HepG2 (cell line): Measurements from ENCODE around the gene KIF6. TPM values are rescaled to one million over a fixed set of nuclear protein-coding genes. Genes with fewer than 3 reads are reported as not detected.

ENCODE experiments used
- ATAC-seq: fragments of 200-7000 bp; cut with Tn5 transposase; 3 replicates; pipeline ENCODE4 v1.9.1; 2020; ENCODE audit warnings: mild to moderate bottlenecking, moderate library complexity
- BruUV-seq: library from RNA; stranded (reverse); fragments of 400-500 nt; replicated peaks from 2 replicates; lab custom pipeline; 2021; lab: Mats Ljungman, UMichigan
- CTCF ChIA-PET: fragments of 300-600 bp; formaldehyde crosslinking; extraction: SDS; loops from one replicate; lab custom pipeline; 2021; ENCODE audit warnings: low total read pairs, inconsistent platforms, low intra/inter-chr PET ratio; lab: Yijun Ruan, JAX
- POLR2A ChIA-PET: fragments of 350-600 bp; sonication (Branson Sonifier 250); formaldehyde crosslinking; loops from one replicate; lab custom pipeline; 2020; ENCODE audit warnings: antibody characterized with exemption, inconsistent platforms; lab: Yijun Ruan, JAX
- DNase-seq: peaks from one replicate; pipeline ENCODE4 v3.0.0-alpha.2; 2015; ENCODE audit warnings: low spot score
- FAIRE-seq: peaks from 3 replicates; lab custom pipeline; 2011; peaks lifted over from hg19 to GRCh38; lab: Jason Lieb, UNC
- H2AFZ ChIP-seq: one replicate; pipeline ENCODE4 v1.6.1; 2011; ENCODE audit warnings: low read length, inconsistent platforms
- H3K27ac ChIP-seq: fragments of 300-600 bp; 3 replicates; pipeline ENCODE4 v1.8.0; 2011; ENCODE audit warnings: mixed run types, mild to moderate bottlenecking, mixed read lengths, low read length, inconsistent platforms; ENCODE audit not compliant: insufficient read depth; ENCODE audit errors: extremely low read length
- H3K27me3 ChIP-seq, 2 experiments: fragments of 200-600 bp in 1 of 2; 2 replicates in 1 of 2; 3 replicates in 1 of 2; pipeline versions ENCODE4 v1.6.0 to v1.8.0; 2011; ENCODE audit warnings: low read length in 2 of 2, mild to moderate bottlenecking in 2 of 2, moderate library complexity in 2 of 2, inconsistent platforms in 1 of 2; ENCODE audit not compliant: insufficient read depth in 2 of 2, control insufficient read depth in 1 of 2
- H3K36me3 ChIP-seq, 2 experiments: fragments of 200-600 bp in 1 of 2; replicated peaks in 1 of 2; 2 replicates in 1 of 2; 3 replicates in 1 of 2; pipeline versions ENCODE4 v1.5.1 to v1.8.0; 2011; ENCODE audit warnings: low read length in 2 of 2, inconsistent platforms in 1 of 2; ENCODE audit not compliant: insufficient read depth in 2 of 2, control insufficient read depth in 1 of 2
- H3K4me1 ChIP-seq: 2 replicates; pipeline ENCODE4 v1.5.1; 2012; ENCODE audit warnings: low read length, inconsistent platforms; ENCODE audit not compliant: insufficient read depth
- H3K4me2 ChIP-seq: 2 replicates; pipeline ENCODE4 v1.6.0; 2011; ENCODE audit warnings: low read depth, low read length, inconsistent platforms
- H3K4me3 ChIP-seq, 3 experiments: fragments of 200-600 bp in 1 of 3; sonication (generic), shearing (Covaris generic) in 1 of 3; replicated peaks in 1 of 3; 2 replicates each; pipeline ENCODE4 v1.5.1; 2011 to 2016; ENCODE audit warnings: low read length in 3 of 3, inconsistent platforms in 2 of 3, low read depth in 2 of 3, mild to moderate bottlenecking in 2 of 3, control low read depth in 1 of 3, mixed read lengths in 1 of 3; ENCODE audit not compliant: insufficient read depth in 1 of 3
- H3K79me2 ChIP-seq: one replicate; pipeline ENCODE4 v1.6.1; 2011; ENCODE audit warnings: low read length, inconsistent platforms; ENCODE audit not compliant: insufficient read depth
- H3K9ac ChIP-seq: 2 replicates; pipeline ENCODE4 v1.6.0; 2011; ENCODE audit warnings: mild to moderate bottlenecking, low read depth, low read length, inconsistent platforms; ENCODE audit not compliant: insufficient read depth
- H3K9me3 ChIP-seq: 2 replicates; pipeline ENCODE4 v1.5.1; 2012; ENCODE audit warnings: mild to moderate bottlenecking, low read length
- H4K20me1 ChIP-seq: 2 replicates; pipeline ENCODE4 v1.6.0; 2011; ENCODE audit warnings: inconsistent platforms, mild to moderate bottlenecking, low read length, moderate library complexity; ENCODE audit not compliant: insufficient read depth
- FOXP1 ChIP-seq, 2 experiments: fragments of 450-650 bp in 1 of 2; IDR thresholded peaks; 2 replicates each; pipeline ENCODE4 v1.6.1; 2017 to 2018; ENCODE audit warnings: antibody characterized with exemption in 1 of 2
- JARID2 ChIP-seq: sonication (generic); formaldehyde crosslinking; IDR thresholded peaks from 2 replicates; pipeline ENCODE4 v1.8.1; 2023; ENCODE audit warnings: missing genetic modification reagents, inconsistent platforms; ENCODE audit not compliant: insufficient replicate concordance
- PHF21A ChIP-seq: sonication (generic); formaldehyde crosslinking; IDR thresholded peaks from 2 replicates; pipeline ENCODE4 v1.5.0; 2020; ENCODE audit warnings: mild to moderate bottlenecking, missing genetic modification reagents
- SMARCC2 ChIP-seq: fragments of 450-650 bp; IDR thresholded peaks from 2 replicates; pipeline ENCODE4 v1.6.1; 2017; ENCODE audit warnings: antibody characterized with exemption, mild to moderate bottlenecking
- SRSF4 ChIP-seq: fragments of 200-400 bp; formaldehyde crosslinking; IDR thresholded peaks from one replicate; pipeline ENCODE4 v1.6.1; 2018; ENCODE audit warnings: mild to moderate bottlenecking, low read depth, low read length, moderate library complexity; ENCODE audit not compliant: poor library complexity, severe bottlenecking
- TBL1XR1 ChIP-seq: fragments of 150-350 bp; IDR thresholded peaks from 2 replicates; pipeline ENCODE4 v1.6.1; 2014; ENCODE audit warnings: borderline replicate concordance, low read length; ENCODE audit not compliant: partially characterized antibody
- ZBTB44 ChIP-seq: sonication (generic); formaldehyde crosslinking; IDR thresholded peaks from 2 replicates; pipeline ENCODE4 v1.4.0; 2020; ENCODE audit warnings: missing genetic modification reagents
- ZFP36L2 ChIP-seq: sonication (generic); formaldehyde crosslinking; IDR thresholded peaks from 2 replicates; pipeline ENCODE4 v1.4.0; 2020; ENCODE audit warnings: missing genetic modification reagents
- WGBS: methylation state at CpG from one replicate; pipeline ENCODE4 v1.1.6; 2017; ENCODE audit warnings: low lambda C conversion rate; 5-methylcytosine and 5-hydroxymethylcytosine counted together
- in situ Hi-C: cut with HindIII; loops from 2 replicates; pipeline ENCODE4 v1.10.0; 2017; ENCODE audit warnings: low pct_unique_long_range_greater_than_20kb; ENCODE audit not compliant: extremely low pct_ligation_motif_present
- intact Hi-C: fragments of 100-400 bp; cut with micrococcal nuclease; formaldehyde crosslinking; loops from one replicate; pipeline ENCODE4 v1.10.0; 2022; ENCODE audit not compliant: unreplicated experiment
- polyA plus RNA-seq, 8 experiments: library from polyadenylated mRNA; depleted of rRNA in 3 of 8; stranded (reverse) in 7 of 8; unstranded in 1 of 8; fragments of >200 nt; fragmentation: Illumina TruSeq in 4 of 8; extraction: Trizol in 4 of 8; gene quantifications; 2 replicates each; pipeline versions ENCODE4 v1.2.1 to v1.2.3, GENCODE V29; 2011 to 2016; ENCODE audit warnings: low read depth in 4 of 8, missing spikeins in 1 of 8, mixed read lengths in 1 of 8; ENCODE audit not compliant: insufficient read depth in 1 of 8
- total RNA-seq, 5 experiments: library from RNA; depleted of rRNA; stranded (reverse); fragments of >200 nt; fragmentation: Illumina TruSeq; extraction: Trizol; gene quantifications; 2 replicates each; pipeline ENCODE4 v1.2.3, GENCODE V29; 2016; ENCODE audit warnings: low read depth in 1 of 5
- TF ChIP-seq, protein P1 (sequence below): sonication (generic); formaldehyde crosslinking; IDR thresholded peaks from 2 replicates; pipeline ENCODE4 v1.4.0; 2020; ENCODE audit warnings: missing genetic modification reagents
- TF ChIP-seq, protein P2 (sequence below): sonication (generic); formaldehyde crosslinking; IDR thresholded peaks from 2 replicates; pipeline ENCODE4 v1.8.1; 2023; ENCODE audit warnings: mild to moderate bottlenecking, missing genetic modification reagents

Gene KIF6
- total and polyA plus RNA-seq, 2 of the 13 experiments (the other 11 are each of a cell fraction or from before 2014, with no cell fraction given), result 0.04 to 0.27 TPM

DNA sequence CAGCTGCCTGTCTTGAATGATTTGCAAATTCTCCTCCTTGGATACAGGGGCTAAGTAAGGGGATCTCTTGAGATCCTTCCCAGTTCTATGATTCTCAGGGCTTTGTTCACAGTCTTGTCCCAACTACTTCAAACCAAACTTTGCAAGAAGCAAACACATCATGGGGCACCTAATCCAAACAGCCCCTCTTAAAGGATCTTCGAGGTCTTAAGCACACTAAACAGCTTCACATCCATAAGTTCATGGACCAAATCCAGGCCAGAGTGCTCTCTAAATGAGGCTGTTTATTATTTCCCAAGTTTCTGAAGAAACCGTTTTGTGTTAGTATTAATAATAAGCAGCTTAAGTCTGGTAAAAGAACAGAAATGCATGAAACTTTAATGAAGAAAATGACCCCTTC is 75.2 kb downstream of the KIF6 start:
- no peaks in the 10 kb centered on the region for H3K79me2 ChIP-seq
- TF ChIP-seq, protein P1, sequence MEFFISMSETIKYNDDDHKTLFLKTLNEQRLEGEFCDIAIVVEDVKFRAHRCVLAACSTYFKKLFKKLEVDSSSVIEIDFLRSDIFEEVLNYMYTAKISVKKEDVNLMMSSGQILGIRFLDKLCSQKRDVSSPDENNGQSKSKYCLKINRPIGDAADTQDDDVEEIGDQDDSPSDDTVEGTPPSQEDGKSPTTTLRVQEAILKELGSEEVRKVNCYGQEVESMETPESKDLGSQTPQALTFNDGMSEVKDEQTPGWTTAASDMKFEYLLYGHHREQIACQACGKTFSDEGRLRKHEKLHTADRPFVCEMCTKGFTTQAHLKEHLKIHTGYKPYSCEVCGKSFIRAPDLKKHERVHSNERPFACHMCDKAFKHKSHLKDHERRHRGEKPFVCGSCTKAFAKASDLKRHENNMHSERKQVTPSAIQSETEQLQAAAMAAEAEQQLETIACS (CRISPR knock-in tag), result no peak
- no peak for TF ChIP-seq ZFP36L2
- TF ChIP-seq, all 625 proteins: peak for 0
- intact Hi-C loops (no loop called here), in situ Hi-C loops (no loop called here)
- ChIA-PET CTCF (no interaction called here), POLR2A (no interaction called here)
- Histone ChIP-seq H3K27ac (no peak overlapping the region), H3K27me3 (no peaks in the 10 kb centered on the region), H3K36me3 (no peaks in the 10 kb centered on the region), H3K4me1 (no peaks in the 10 kb centered on the region), H3K4me2 (no peak overlapping the region), H3K9me3 (no peaks in the 10 kb centered on the region), H3K4me3 (no peak overlapping the region), H3K9ac (no peak overlapping the region), H4K20me1 (no peaks in the 10 kb centered on the region), H2AFZ (no peak overlapping the region)
- no TSS peak for BruUV-seq
- WGBS, result 0% methylated on average over 2 of the region's 2 CpGs
- DNase-seq (no peak), ATAC-seq (no peak), FAIRE-seq (no peak)

- CTCF ChIA-PET, result no interaction called here
- FAIRE-seq, result no peak
Observed at GRCh38 chr6:39646751-39647420, 78.3 kb downstream of the KIF6 start.

More at GRCh38 chr6:39646751-39647420, 78.3 kb downstream of the KIF6 start:
- no peaks in the 10 kb centered on the region for H4K20me1 ChIP-seq
- H3K79me2 ChIP-seq, result no peaks in the 10 kb centered on the region
- no peak overlapping the region for H3K27ac ChIP-seq
- H3K4me1 ChIP-seq, result no peaks in the 10 kb centered on the region
- no peak for ATAC-seq
- intact Hi-C loops, result no loop called here
- POLR2A ChIA-PET, result no interaction called here
- no peak for TF ChIP-seq ZFP36L2
- TF ChIP-seq JARID2 (CRISPR knock-in tag), result no peak
- TF ChIP-seq PHF21A (CRISPR knock-in tag), result no peak
- TF ChIP-seq TBL1XR1, result no peak
- no peak for TF ChIP-seq SRSF4
- TF ChIP-seq SMARCC2, result no peak
- no peak for TF ChIP-seq ZBTB44 (CRISPR knock-in tag)
- TF ChIP-seq, protein P2, sequence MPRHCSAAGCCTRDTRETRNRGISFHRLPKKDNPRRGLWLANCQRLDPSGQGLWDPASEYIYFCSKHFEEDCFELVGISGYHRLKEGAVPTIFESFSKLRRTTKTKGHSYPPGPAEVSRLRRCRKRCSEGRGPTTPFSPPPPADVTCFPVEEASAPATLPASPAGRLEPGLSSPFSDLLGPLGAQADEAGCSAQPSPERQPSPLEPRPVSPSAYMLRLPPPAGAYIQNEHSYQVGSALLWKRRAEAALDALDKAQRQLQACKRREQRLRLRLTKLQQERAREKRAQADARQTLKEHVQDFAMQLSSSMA (CRISPR knock-in tag), result no peak
- TF ChIP-seq FOXP1 (IDR thresholded peaks at IDR 0.05), result no peak
- no peak for TF ChIP-seq FOXP1 (CRISPR knock-in tag; IDR thresholded peaks at IDR 0.05)
- TF ChIP-seq, all 625 proteins: peak for 0
- Histone ChIP-seq H3K4me3 (no peak overlapping the region), H3K9me3 (no peaks in the 10 kb centered on the region), H3K9ac (no peak overlapping the region), H3K36me3 (no peaks in the 10 kb centered on the region), H3K27me3 (no peaks in the 10 kb centered on the region), H2AFZ (no peak overlapping the region), H3K4me2 (no peak overlapping the region)
- DNase-seq, result no peak
- BruUV-seq, result no TSS peak
- in situ Hi-C loops, result no loop called here
- 49% methylated on average over 5 of the region's 5 CpGs for WGBS
